GM21360 (cell line): ENCODE data around the gene ABCA2.
"Not testable (repeated sequence)": the region's sequence is repeated elsewhere in the genome, so short reads cannot be mapped to it uniquely, and the experiment has no call there.

Experiments used
- ATAC-seq: cut with Tn5 transposase; IDR thresholded peaks from one replicate; pipeline ENCODE4 v1.9.1; 2021; ENCODE audit warnings: mild to moderate bottlenecking, moderate library complexity; ENCODE audit not compliant: unreplicated experiment

Gene ABCA2

GRCh38 chr9:137016436-137016835 is 11.6 kb downstream of the ABCA2 start:
- ATAC-seq = no peak

- ATAC-seq = no peak
These were observed 12.1 kb downstream of the ABCA2 start for GRCh38 chr9:137015976-137016375.

GRCh38 chr9:137015540-137015930 is 12.5 kb downstream of the ABCA2 start:
- ATAC-seq = no peak

- no peak for ATAC-seq
These were observed 13.1 kb downstream of the ABCA2 start for GRCh38 chr9:137014776-137015539.

- ATAC-seq = no peak
These were observed 13.9 kb downstream of the ABCA2 start for GRCh38 chr9:137014166-137014565.

- no peak for ATAC-seq
These were observed 14.5 kb downstream of the ABCA2 start for GRCh38 chr9:137013571-137013940.

GRCh38 chr9:137012694-137013570 is 15.1 kb downstream of the ABCA2 start:
- ATAC-seq = no peak

GRCh38 chr9:137011907-137012675 is 15.9 kb downstream of the ABCA2 start:
- ATAC-seq = no peak

GRCh38 chr9:137011156-137011555 is 16.9 kb downstream of the ABCA2 start:
- ATAC-seq = no peak

- no peak for ATAC-seq
These were observed 17.9 kb downstream of the ABCA2 start for GRCh38 chr9:137009938-137010732.

GRCh38 chr9:137009217-137009616 is 18.8 kb downstream of the ABCA2 start:
- ATAC-seq = no peak

- ATAC-seq = no peak
These were observed 19.7 kb downstream of the ABCA2 start for GRCh38 chr9:137008312-137008711.

GRCh38 chr9:137007816-137008270 is 20.2 kb downstream of the ABCA2 start:
- ATAC-seq = no peak

- no peak for ATAC-seq
These were observed 20.8 kb downstream of the ABCA2 start for GRCh38 chr9:137007108-137007815.

- ATAC-seq = no peak
These were observed 21.7 kb downstream of the ABCA2 start for GRCh38 chr9:137006116-137007003.

- ATAC-seq = not testable (repeated sequence)
These were observed 23.8 kb downstream of the ABCA2 start for GRCh38 chr9:137004285-137004684.

- no peak for ATAC-seq
These were observed 25.4 kb downstream of the ABCA2 start for GRCh38 chr9:137002646-137003041.

GRCh38 chr9:137001857-137002645 is 26.0 kb downstream of the ABCA2 start:
- ATAC-seq = no peak
